HG02588 (cell line): ENCODE data around the gene FHDC1.

ENCODE experiments used
- ATAC-seq: cut with Tn5 transposase; IDR thresholded peaks from one replicate; pipeline ENCODE4 v1.9.1; 2021; ENCODE audit warnings: mild to moderate bottlenecking, moderate library complexity; ENCODE audit not compliant: unreplicated experiment

Gene FHDC1

GRCh38 chr4:153028535-153028934 lies 92.4 kb downstream of the FHDC1 start:
- ATAC-seq, result no peak
